Spinal cord (tissue), 10 donors: Measurements from ENCODE around the gene AKAP6. TPM values are rescaled to one million over a fixed set of nuclear protein-coding genes. Genes with fewer than 3 reads are reported as not detected.

Experiments used
- DNase-seq, 6 donors: peaks; one replicate each; pipeline versions ENCODE4 v3.0.0 to v3.0.0-alpha.2; 2013 to 2015; ENCODE audit warnings: low spot score in 6 of 6, low read depth in 4 of 6
- H3K27ac ChIP-seq: one replicate; pipeline ENCODE4 v1.5.1; 2013; ENCODE audit warnings: low read depth, low read length, control low read depth
- H3K27me3 ChIP-seq: one replicate; pipeline ENCODE4 v1.6.1; 2013; ENCODE audit warnings: low read length; ENCODE audit not compliant: control insufficient read depth, insufficient read depth
- H3K36me3 ChIP-seq: one replicate; pipeline ENCODE4 v1.6.1; 2013; ENCODE audit warnings: low read length; ENCODE audit not compliant: control insufficient read depth, insufficient read depth
- H3K4me1 ChIP-seq: one replicate; pipeline ENCODE4 v1.6.1; 2013; ENCODE audit warnings: low read length; ENCODE audit not compliant: control insufficient read depth, insufficient read depth
- H3K4me3 ChIP-seq: one replicate; pipeline ENCODE4 v1.5.1; 2013; ENCODE audit warnings: low read depth, low read length, control low read depth
- H3K9me3 ChIP-seq: one replicate; pipeline ENCODE4 v1.6.1; 2013; ENCODE audit warnings: low read length; ENCODE audit not compliant: control insufficient read depth, insufficient read depth
- WGBS: methylation state at CpG from one replicate; pipeline ENCODE4 v1.1.5; 2013; ENCODE audit warnings: missing lambda C conversion rate; ENCODE audit not compliant: insufficient coverage; 5-methylcytosine and 5-hydroxymethylcytosine counted together
- polyA plus RNA-seq, 2 donors: library from polyadenylated mRNA; unstranded; fragments of 120-200 nt; gene quantifications; one replicate each; pipeline ENCODE4 v1.2.1, GENCODE V29; 2013; ENCODE audit not compliant: insufficient read length in 2 of 2
- total RNA-seq, 2 donors: library from RNA; depleted of rRNA in 1 of 2; stranded (reverse); fragments of 120-200 nt in 1 of 2; fragments of >200 nt in 1 of 2; gene quantifications; one replicate each; pipeline versions ENCODE4 v1.2.3 to v1.2.4, GENCODE V29; 2013 to 2014
- donor health status: healthy.

AKAP6 gene
- total and polyA plus RNA-seq, 4 donors = 42.6 to 126 (median 78.7) TPM

- DNase-seq = peak in 4 of 6 donors; percentile 51 to 81 (median 66)
- Histone ChIP-seq H3K9me3 (no peaks in the 10 kb centered on the region), H3K27ac (peak overlapping the region; percentile 86), H3K4me1 (peaks cover 5% of the 10 kb centered on the region), H3K27me3 (no peaks in the 10 kb centered on the region), H3K4me3 (no peak overlapping the region), H3K36me3 (no peaks in the 10 kb centered on the region)
- 22% methylated on average over 3 of the region's 9 CpGs for WGBS
Measured at GRCh38 chr14:32826404-32827082, 497.4 kb downstream of the AKAP6 start.

GRCh38 chr14:32827514-32827913 lies 498.4 kb downstream of the AKAP6 start:
- Histone ChIP-seq H3K27me3 (no peaks in the 10 kb centered on the region), H3K4me3 (no peak overlapping the region), H3K27ac (peak overlapping the region; percentile 86), H3K4me1 (peaks cover 5% of the 10 kb centered on the region), H3K9me3 (no peaks in the 10 kb centered on the region), H3K36me3 (no peaks in the 10 kb centered on the region)
- no peak for DNase-seq
- no CpG with 5 or more reads among the region's 3 CpGs for WGBS

- DNase-seq = no peak
- H3K4me3 ChIP-seq = no peak overlapping the region
- WGBS = 79% methylated on average over 2 of the region's 3 CpGs
- H3K27ac ChIP-seq = no peak overlapping the region
- H3K27me3 ChIP-seq = no peaks in the 10 kb centered on the region
- no peaks in the 10 kb centered on the region for H3K4me1 ChIP-seq
- H3K36me3 ChIP-seq = no peaks in the 10 kb centered on the region
- no peaks in the 10 kb centered on the region for H3K9me3 ChIP-seq
Measured at GRCh38 chr14:32835924-32836323, 506.8 kb downstream of the AKAP6 start.

GRCh38 chr14:32841698-32842097 lies 512.6 kb downstream of the AKAP6 start:
- H3K27ac ChIP-seq = no peak overlapping the region
- H3K4me1 ChIP-seq = no peaks in the 10 kb centered on the region
- H3K9me3 ChIP-seq = no peaks in the 10 kb centered on the region
- DNase-seq = no peak
- H3K27me3 ChIP-seq = no peaks in the 10 kb centered on the region
- no peak overlapping the region for H3K4me3 ChIP-seq
- H3K36me3 ChIP-seq = no peaks in the 10 kb centered on the region

GRCh38 chr14:32846821-32847365 lies 517.8 kb downstream of the AKAP6 start:
- H3K4me3 ChIP-seq = no peak overlapping the region
- no peaks in the 10 kb centered on the region for H3K4me1 ChIP-seq
- no CpG with 5 or more reads among the region's 2 CpGs for WGBS
- H3K27ac ChIP-seq = no peak overlapping the region
- H3K27me3 ChIP-seq = no peaks in the 10 kb centered on the region
- peaks cover 1% of the 10 kb centered on the region for H3K9me3 ChIP-seq
- H3K36me3 ChIP-seq = no peaks in the 10 kb centered on the region
- no peak for DNase-seq

- Histone ChIP-seq H3K4me1 (no peaks in the 10 kb centered on the region), H3K9me3 (peaks cover 1% of the 10 kb centered on the region), H3K27ac (no peak overlapping the region), H3K4me3 (no peak overlapping the region), H3K36me3 (no peaks in the 10 kb centered on the region), H3K27me3 (no peaks in the 10 kb centered on the region)
- WGBS = 80% methylated on average over 1 of the region's 4 CpGs
- DNase-seq = no peak
Measured at GRCh38 chr14:32847867-32848266, 518.8 kb downstream of the AKAP6 start.

- Histone ChIP-seq H3K27me3 (no peaks in the 10 kb centered on the region), H3K9me3 (no peaks in the 10 kb centered on the region), H3K4me1 (peaks cover 4% of the 10 kb centered on the region), H3K27ac (no peak overlapping the region), H3K36me3 (no peaks in the 10 kb centered on the region), H3K4me3 (no peak overlapping the region)
- peak in 1 of 6 donors; percentile 2 for DNase-seq
- 69% methylated on average over 5 of the region's 5 CpGs for WGBS
Measured at GRCh38 chr14:32865827-32866376, 536.8 kb downstream of the AKAP6 start.

- H3K4me1 ChIP-seq = no peaks in the 10 kb centered on the region
- no peak for DNase-seq
- H3K4me3 ChIP-seq = no peak overlapping the region
- H3K36me3 ChIP-seq = no peaks in the 10 kb centered on the region
- H3K9me3 ChIP-seq = peaks cover 3% of the 10 kb centered on the region
- H3K27me3 ChIP-seq = no peaks in the 10 kb centered on the region
- H3K27ac ChIP-seq = no peak overlapping the region
- WGBS = 93% methylated on average over 2 of the region's 3 CpGs
Measured at GRCh38 chr14:32883188-32883587, 554.1 kb downstream of the AKAP6 start.
